ENCODE data around the gene GSG1L.

The GSG1L gene

GRCh38 chr16:28098959-28099945 lies 35.7 kb upstream of the GSG1L start:
- peaks cover 4% of the 10 kb centered on the region for H3K36me3 Mint-ChIP-seq
- no peaks in the 10 kb centered on the region for H3K4me1 Mint-ChIP-seq (ENCODE audit: low read depth)
- H3K4me3 Mint-ChIP-seq = no peak overlapping the region
- H3K9me3 Mint-ChIP-seq (ENCODE audit: low read depth) = no peaks in the 10 kb centered on the region
- H3K27me3 Mint-ChIP-seq = no peaks in the 10 kb centered on the region
- H3K27ac Mint-ChIP-seq = peak overlapping the region; percentile 16

- H3K9me3 Mint-ChIP-seq (ENCODE audit: low read depth) = no peaks in the 10 kb centered on the region
- H3K27me3 Mint-ChIP-seq = no peaks in the 10 kb centered on the region
- H3K36me3 Mint-ChIP-seq = peaks cover 4% of the 10 kb centered on the region
- H3K4me1 Mint-ChIP-seq (ENCODE audit: low read depth) = no peaks in the 10 kb centered on the region
- no peak overlapping the region for H3K4me3 Mint-ChIP-seq
- no peak overlapping the region for H3K27ac Mint-ChIP-seq
These were observed 34.9 kb upstream of the GSG1L start for GRCh38 chr16:28098171-28098958.

GRCh38 chr16:28096983-28097899 lies 33.7 kb upstream of the GSG1L start:
- no peaks in the 10 kb centered on the region for H3K27me3 Mint-ChIP-seq
- peaks cover 2% of the 10 kb centered on the region for H3K36me3 Mint-ChIP-seq
- no peaks in the 10 kb centered on the region for H3K9me3 Mint-ChIP-seq (ENCODE audit: low read depth)
- H3K4me1 Mint-ChIP-seq (ENCODE audit: low read depth) = no peaks in the 10 kb centered on the region
- no peak overlapping the region for H3K27ac Mint-ChIP-seq
- no peak overlapping the region for H3K4me3 Mint-ChIP-seq

GRCh38 chr16:28093385-28093725 lies 29.8 kb upstream of the GSG1L start:
- Mint-ChIP-seq H3K9me3 (ENCODE audit: low read depth) (no peaks in the 10 kb centered on the region), H3K4me1 (ENCODE audit: low read depth) (peaks cover 3% of the 10 kb centered on the region), H3K4me3 (no peak overlapping the region), H3K27me3 (no peaks in the 10 kb centered on the region), H3K27ac (no peak overlapping the region), H3K36me3 (no peaks in the 10 kb centered on the region)

GRCh38 chr16:28092721-28093384 lies 29.3 kb upstream of the GSG1L start:
- H3K36me3 Mint-ChIP-seq = no peaks in the 10 kb centered on the region
- H3K27ac Mint-ChIP-seq = peak overlapping the region; percentile 41
- no peaks in the 10 kb centered on the region for H3K27me3 Mint-ChIP-seq
- H3K4me3 Mint-ChIP-seq = no peak overlapping the region
- peaks cover 3% of the 10 kb centered on the region for H3K4me1 Mint-ChIP-seq (ENCODE audit: low read depth)
- H3K9me3 Mint-ChIP-seq (ENCODE audit: low read depth) = no peaks in the 10 kb centered on the region

GRCh38 chr16:28091656-28092055 lies 28.1 kb upstream of the GSG1L start:
- no peaks in the 10 kb centered on the region for H3K36me3 Mint-ChIP-seq
- no peaks in the 10 kb centered on the region for H3K9me3 Mint-ChIP-seq (ENCODE audit: low read depth)
- H3K4me3 Mint-ChIP-seq = no peak overlapping the region
- H3K4me1 Mint-ChIP-seq (ENCODE audit: low read depth) = peaks cover 3% of the 10 kb centered on the region
- no peaks in the 10 kb centered on the region for H3K27me3 Mint-ChIP-seq
- H3K27ac Mint-ChIP-seq = no peak overlapping the region

GRCh38 chr16:28090646-28091377 lies 27.3 kb upstream of the GSG1L start:
- Mint-ChIP-seq H3K4me1 (ENCODE audit: low read depth) (peaks cover 3% of the 10 kb centered on the region), H3K4me3 (no peak overlapping the region), H3K36me3 (no peaks in the 10 kb centered on the region), H3K27ac (no peak overlapping the region), H3K9me3 (ENCODE audit: low read depth) (no peaks in the 10 kb centered on the region), H3K27me3 (no peaks in the 10 kb centered on the region)

- no peak overlapping the region for H3K27ac Mint-ChIP-seq
- H3K4me3 Mint-ChIP-seq = no peak overlapping the region
- H3K9me3 Mint-ChIP-seq (ENCODE audit: low read depth) = no peaks in the 10 kb centered on the region
- no peaks in the 10 kb centered on the region for H3K36me3 Mint-ChIP-seq
- H3K27me3 Mint-ChIP-seq = no peaks in the 10 kb centered on the region
- H3K4me1 Mint-ChIP-seq (ENCODE audit: low read depth) = peaks cover 3% of the 10 kb centered on the region
These were observed 26.5 kb upstream of the GSG1L start for GRCh38 chr16:28089992-28090365.

GRCh38 chr16:28089205-28089991 lies 25.9 kb upstream of the GSG1L start:
- Mint-ChIP-seq H3K9me3 (ENCODE audit: low read depth) (no peaks in the 10 kb centered on the region), H3K27ac (no peak overlapping the region), H3K36me3 (no peaks in the 10 kb centered on the region), H3K4me3 (no peak overlapping the region), H3K27me3 (no peaks in the 10 kb centered on the region), H3K4me1 (ENCODE audit: low read depth) (peaks cover 3% of the 10 kb centered on the region)

GRCh38 chr16:28087675-28088300 lies 24.3 kb upstream of the GSG1L start:
- no peak overlapping the region for H3K4me3 Mint-ChIP-seq
- no peaks in the 10 kb centered on the region for H3K9me3 Mint-ChIP-seq (ENCODE audit: low read depth)
- no peak overlapping the region for H3K27ac Mint-ChIP-seq
- H3K36me3 Mint-ChIP-seq = no peaks in the 10 kb centered on the region
- H3K27me3 Mint-ChIP-seq = no peaks in the 10 kb centered on the region
- peaks cover 3% of the 10 kb centered on the region for H3K4me1 Mint-ChIP-seq (ENCODE audit: low read depth)

GRCh38 chr16:28087140-28087660 lies 23.7 kb upstream of the GSG1L start:
- no peak overlapping the region for H3K27ac Mint-ChIP-seq
- H3K4me1 Mint-ChIP-seq (ENCODE audit: low read depth) = peaks cover 3% of the 10 kb centered on the region
- no peaks in the 10 kb centered on the region for H3K36me3 Mint-ChIP-seq
- H3K4me3 Mint-ChIP-seq = no peak overlapping the region
- no peaks in the 10 kb centered on the region for H3K27me3 Mint-ChIP-seq
- no peaks in the 10 kb centered on the region for H3K9me3 Mint-ChIP-seq (ENCODE audit: low read depth)

GRCh38 chr16:28086186-28087139 lies 22.9 kb upstream of the GSG1L start:
- Mint-ChIP-seq H3K4me3 (no peak overlapping the region), H3K27me3 (no peaks in the 10 kb centered on the region), H3K36me3 (no peaks in the 10 kb centered on the region), H3K27ac (no peak overlapping the region), H3K9me3 (ENCODE audit: low read depth) (no peaks in the 10 kb centered on the region), H3K4me1 (ENCODE audit: low read depth) (peaks cover 3% of the 10 kb centered on the region)
